A673 (cell line): Measurements from ENCODE around the gene CES3.

Source experiments
- EZH2 ChIP-seq: fragments of 200-600 bp; sonication (generic); IDR thresholded peaks from 2 replicates; pipeline ENCODE4 v1.6.1; 2017; ENCODE audit warnings: borderline replicate concordance, low read depth, mild to moderate bottlenecking, mixed read lengths, antibody characterized with exemption, low read length; ENCODE audit not compliant: poor library complexity, severe bottlenecking
- TF ChIP-seq, protein P1 (sequence below): fragments of 300-800, 200-600 bp; sonication (generic); conservative IDR thresholded peaks from 2 replicates; pipeline ENCODE4 v1.5.1; 2017; ENCODE audit warnings: low read depth, mild to moderate bottlenecking, antibody characterized with exemption, low read length, moderate library complexity, mixed read lengths

GRCh38 chr16:66986559-66986958 lies 25.5 kb downstream of the CES3 start:
- TF ChIP-seq, protein P1, sequence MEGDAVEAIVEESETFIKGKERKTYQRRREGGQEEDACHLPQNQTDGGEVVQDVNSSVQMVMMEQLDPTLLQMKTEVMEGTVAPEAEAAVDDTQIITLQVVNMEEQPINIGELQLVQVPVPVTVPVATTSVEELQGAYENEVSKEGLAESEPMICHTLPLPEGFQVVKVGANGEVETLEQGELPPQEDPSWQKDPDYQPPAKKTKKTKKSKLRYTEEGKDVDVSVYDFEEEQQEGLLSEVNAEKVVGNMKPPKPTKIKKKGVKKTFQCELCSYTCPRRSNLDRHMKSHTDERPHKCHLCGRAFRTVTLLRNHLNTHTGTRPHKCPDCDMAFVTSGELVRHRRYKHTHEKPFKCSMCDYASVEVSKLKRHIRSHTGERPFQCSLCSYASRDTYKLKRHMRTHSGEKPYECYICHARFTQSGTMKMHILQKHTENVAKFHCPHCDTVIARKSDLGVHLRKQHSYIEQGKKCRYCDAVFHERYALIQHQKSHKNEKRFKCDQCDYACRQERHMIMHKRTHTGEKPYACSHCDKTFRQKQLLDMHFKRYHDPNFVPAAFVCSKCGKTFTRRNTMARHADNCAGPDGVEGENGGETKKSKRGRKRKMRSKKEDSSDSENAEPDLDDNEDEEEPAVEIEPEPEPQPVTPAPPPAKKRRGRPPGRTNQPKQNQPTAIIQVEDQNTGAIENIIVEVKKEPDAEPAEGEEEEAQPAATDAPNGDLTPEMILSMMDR = no peak
- no peak for TF ChIP-seq EZH2
